ENCODE results near the gene CC2D2B. TPM values are rescaled to one million over a fixed set of nuclear protein-coding genes. Genes with fewer than 3 reads are reported as not detected.
A peak's percentile ranks its signal among the peaks of the same experiment; 100 is the strongest.
"Not testable (repeated sequence)": the region's sequence is repeated elsewhere in the genome, so short reads cannot be mapped to it uniquely, and the experiment has no call there.

Gene CC2D2B
- total RNA-seq, 2 experiments from 2014 or later, result 0.35 to 0.40 TPM

DNA sequence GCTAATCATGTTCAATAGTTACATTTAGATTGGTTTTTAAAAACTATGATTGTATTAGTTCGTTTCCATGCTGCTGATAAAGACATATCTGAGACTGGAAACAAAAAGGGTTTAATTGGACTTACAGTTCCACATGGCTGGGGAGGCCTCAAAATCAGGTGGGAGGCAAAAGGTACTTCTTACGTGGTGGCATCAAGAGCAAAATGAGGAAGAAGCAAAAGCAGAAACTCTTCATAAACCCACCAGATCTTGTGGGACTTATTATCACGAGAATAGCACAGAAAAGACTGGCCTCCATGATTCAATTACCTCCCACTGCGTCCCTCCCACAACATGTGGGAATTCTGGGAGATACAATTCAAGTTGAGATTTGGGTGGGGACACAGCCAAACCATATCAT, 34.1 kb upstream of the CC2D2B start:
- CTCF ChIA-PET, result interaction anchor here (1.3 to 5.9 kb wide), 2 partner anchors 8 to 180 kb away, joined by 4 to 43 read pairs; partner anchors contain the start of gene TCTN3
- no peak overlapping the region for H3K4me3 Mint-ChIP-seq

DNA sequence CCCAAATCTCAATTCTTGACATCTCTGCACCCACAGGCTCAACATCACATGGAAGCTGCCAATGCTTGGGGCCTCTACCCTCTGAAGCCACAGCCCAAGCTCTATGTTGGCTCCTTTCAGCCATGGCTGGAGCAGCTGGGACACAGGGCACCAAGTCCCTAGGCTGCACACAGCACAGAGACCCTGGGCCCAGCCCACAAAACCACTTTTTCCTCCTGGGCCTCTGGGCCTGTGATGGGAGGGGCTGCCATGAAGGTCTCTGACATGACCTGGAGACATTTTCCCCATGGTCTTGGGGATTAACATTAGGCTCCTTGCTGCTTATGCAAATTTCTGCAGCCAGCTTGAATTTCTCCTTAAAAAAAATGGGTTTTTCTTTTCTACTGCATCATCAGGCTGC, 33.0 kb upstream of the CC2D2B start:
- CTCF ChIA-PET, result interaction anchor here (5.9 kb wide), 1 partner anchor 181 kb away, joined by 43 read pairs; the partner anchor contains the start of gene TCTN3
- H3K27me3 Mint-ChIP-seq, H3K4me3 Mint-ChIP-seq, H3K4me1 Mint-ChIP-seq, POLR2A ChIA-PET, H3K9me3 Mint-ChIP-seq, DNase-seq, H3K27ac Mint-ChIP-seq: not testable (repeated sequence)
- peaks cover 52% of the 10 kb centered on the region for H3K36me3 Mint-ChIP-seq (ENCODE audit: low read depth)

More for the DNA sequence above, 34.1 kb upstream of the CC2D2B start:
- Mint-ChIP-seq H3K4me1 (peaks cover 5% of the 10 kb centered on the region), H3K9me3 (peaks cover 8% of the 10 kb centered on the region), H3K27me3 (no peaks in the 10 kb centered on the region), H3K36me3 (ENCODE audit: low read depth) (peaks cover 50% of the 10 kb centered on the region), H3K27ac (no peak overlapping the region)
- DNase-seq, result no peak
- POLR2A ChIA-PET, result no interaction called here

DNA sequence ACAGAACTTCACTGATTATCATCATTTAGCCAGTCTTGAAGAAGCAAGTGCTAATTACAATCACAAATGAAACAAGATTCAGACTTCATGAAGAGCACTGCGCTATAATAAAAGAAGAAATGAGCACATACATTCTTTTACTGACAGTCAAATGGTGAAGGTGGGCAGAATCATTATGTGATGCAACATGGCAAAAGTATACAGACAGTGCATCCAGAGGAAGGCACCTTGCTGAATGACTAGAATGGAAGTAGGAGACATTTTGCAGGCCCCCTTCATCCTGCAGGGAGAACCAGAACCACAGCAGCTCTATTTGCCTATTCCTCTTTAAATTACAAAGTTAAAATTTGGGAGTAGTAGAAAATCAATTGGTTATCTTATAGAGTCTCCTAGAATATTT, 31.0 kb upstream of the CC2D2B start:
- Mint-ChIP-seq H3K36me3 (ENCODE audit: low read depth) (peaks cover 53% of the 10 kb centered on the region), H3K4me1 (peaks cover 5% of the 10 kb centered on the region), H3K27me3 (no peaks in the 10 kb centered on the region), H3K4me3 (no peak overlapping the region), H3K9me3 (peaks cover 8% of the 10 kb centered on the region), H3K27ac (no peak overlapping the region)
- POLR2A ChIA-PET, result no interaction called here
- CTCF ChIA-PET, result interaction anchor here (3.6 kb wide), 1 partner anchor 183 kb away, joined by 14 read pairs; the partner anchor contains the start of gene TCTN3
- DNase-seq, result no peak

DNA sequence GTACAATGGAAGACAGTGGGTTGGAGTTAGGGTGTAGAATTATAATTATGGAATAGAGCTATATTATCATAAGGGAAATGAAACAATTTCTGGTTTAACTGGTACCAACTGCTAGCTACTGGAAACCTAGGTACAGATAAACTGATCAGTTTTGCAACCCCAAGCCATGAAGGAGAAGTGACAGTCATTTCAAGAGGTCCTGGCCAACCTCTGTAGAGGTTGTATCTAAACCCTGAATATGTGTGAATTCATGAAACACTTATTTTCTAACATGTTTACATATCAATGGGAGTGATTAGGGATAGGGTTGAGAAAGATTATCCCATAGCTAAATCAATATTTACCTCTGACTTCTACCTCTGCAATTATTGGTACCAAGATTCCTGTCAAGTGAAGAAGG, 29.9 kb upstream of the CC2D2B start:
- CTCF ChIA-PET, result interaction anchor here (1.3 to 3.6 kb wide), 2 partner anchors 13 to 184 kb away, joined by 3 to 14 read pairs; partner anchors contain the start of gene TCTN3

DNA sequence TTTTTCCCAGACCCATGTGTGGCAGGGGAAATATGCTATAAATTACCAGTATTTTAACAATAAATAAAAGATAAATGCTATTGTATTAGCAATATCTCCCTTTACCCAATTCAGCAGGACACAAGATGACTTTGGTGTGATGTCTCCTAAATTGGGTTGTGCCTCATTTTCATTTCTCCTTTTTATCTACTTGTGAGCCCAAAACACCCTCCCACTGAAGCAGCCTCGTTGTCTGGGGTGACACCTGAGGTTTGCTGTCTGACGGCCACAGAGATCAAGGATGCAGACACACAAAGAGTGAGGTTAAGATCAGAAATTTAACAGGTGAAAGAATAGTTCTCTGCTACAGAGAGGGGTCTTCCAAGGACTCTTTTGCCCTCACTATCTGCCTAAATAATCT, 27.1 kb upstream of the CC2D2B start:
- no peak overlapping the region for H3K4me3 Mint-ChIP-seq
- no peaks in the 10 kb centered on the region for H3K27me3 Mint-ChIP-seq
- no peak overlapping the region for H3K27ac Mint-ChIP-seq
- H3K9me3 Mint-ChIP-seq, result no peaks in the 10 kb centered on the region
- ChIA-PET POLR2A (no interaction called here), CTCF (interaction anchor here (1.0 kb wide), 1 partner anchor 16 kb away, joined by 3 read pairs; no protein-coding TSS in a partner anchor)
- peaks cover 16% of the 10 kb centered on the region for H3K36me3 Mint-ChIP-seq (ENCODE audit: low read depth)
- H3K4me1 Mint-ChIP-seq, result peaks cover 5% of the 10 kb centered on the region
- DNase-seq, result no peak

More for the DNA sequence above, 29.9 kb upstream of the CC2D2B start:
- no peak for DNase-seq
- H3K4me3 Mint-ChIP-seq, result no peak overlapping the region
- no peak overlapping the region for H3K27ac Mint-ChIP-seq
- POLR2A ChIA-PET, result no interaction called here
- peaks cover 43% of the 10 kb centered on the region for H3K36me3 Mint-ChIP-seq (ENCODE audit: low read depth)
- H3K27me3 Mint-ChIP-seq, result no peaks in the 10 kb centered on the region
- peaks cover 8% of the 10 kb centered on the region for H3K9me3 Mint-ChIP-seq
- H3K4me1 Mint-ChIP-seq, result peaks cover 5% of the 10 kb centered on the region

DNA sequence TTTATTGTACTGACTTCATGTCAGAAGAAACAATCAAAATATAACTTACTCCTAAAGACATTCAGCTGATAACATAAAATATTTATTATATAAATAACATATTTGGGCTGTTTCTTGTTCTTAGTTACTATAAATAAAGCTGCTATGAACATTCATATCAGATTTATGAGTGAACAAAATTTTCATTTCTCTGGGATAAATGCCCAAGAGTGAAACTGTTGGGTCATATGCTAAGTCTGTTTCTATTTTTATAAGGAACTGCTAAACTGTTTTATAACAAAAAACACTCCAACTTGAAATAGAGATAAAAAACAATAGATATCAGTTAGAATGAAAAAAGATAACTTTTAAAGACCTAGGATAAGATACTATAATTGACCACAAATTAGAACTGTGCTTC, 26.5 kb upstream of the CC2D2B start:
- Mint-ChIP-seq H3K4me1 (peaks cover 5% of the 10 kb centered on the region), H3K4me3 (no peak overlapping the region), H3K9me3 (no peaks in the 10 kb centered on the region), H3K27ac (no peak overlapping the region), H3K36me3 (ENCODE audit: low read depth) (peaks cover 11% of the 10 kb centered on the region), H3K27me3 (no peaks in the 10 kb centered on the region)
- CTCF ChIA-PET, result interaction anchor here (1.0 kb wide), 1 partner anchor 16 kb away, joined by 3 read pairs; no protein-coding TSS in a partner anchor
- DNase-seq, result no peak
- POLR2A ChIA-PET, result no interaction called here

DNA sequence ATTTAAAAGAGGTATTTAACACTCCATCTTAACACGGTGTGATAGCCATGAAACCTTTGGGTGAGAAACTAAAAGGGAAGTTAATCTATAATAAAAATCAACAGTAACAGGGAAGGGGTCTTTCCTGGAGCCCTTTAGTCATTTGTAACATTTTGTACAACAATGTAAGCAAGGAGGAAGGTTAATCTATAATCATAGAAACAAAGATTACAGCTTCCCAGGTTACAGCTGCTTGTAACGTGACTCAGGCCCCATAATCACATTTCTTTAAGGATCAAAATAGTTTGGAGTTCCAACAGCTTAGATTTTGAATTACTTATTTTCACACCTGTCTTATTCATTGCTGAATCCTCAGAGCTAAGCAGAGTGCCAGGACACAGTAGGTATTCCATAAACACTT, 17.9 kb upstream of the CC2D2B start:
- no peak for DNase-seq
- no peaks in the 10 kb centered on the region for H3K9me3 Mint-ChIP-seq
- peaks cover 24% of the 10 kb centered on the region for H3K36me3 Mint-ChIP-seq (ENCODE audit: low read depth)
- no peaks in the 10 kb centered on the region for H3K4me1 Mint-ChIP-seq
- CTCF ChIA-PET, result interaction anchor here (0.8 to 1.8 kb wide), 2 partner anchors 25 to 196 kb away, joined by 3 to 6 read pairs; partner anchors contain the start of gene TCTN3
- no peak overlapping the region for H3K27ac Mint-ChIP-seq
- no peaks in the 10 kb centered on the region for H3K27me3 Mint-ChIP-seq
- no peak overlapping the region for H3K4me3 Mint-ChIP-seq
- POLR2A ChIA-PET, result interaction anchor here (1.0 kb wide), 1 partner anchor 53 kb away, joined by 3 read pairs; no protein-coding TSS in a partner anchor

DNA sequence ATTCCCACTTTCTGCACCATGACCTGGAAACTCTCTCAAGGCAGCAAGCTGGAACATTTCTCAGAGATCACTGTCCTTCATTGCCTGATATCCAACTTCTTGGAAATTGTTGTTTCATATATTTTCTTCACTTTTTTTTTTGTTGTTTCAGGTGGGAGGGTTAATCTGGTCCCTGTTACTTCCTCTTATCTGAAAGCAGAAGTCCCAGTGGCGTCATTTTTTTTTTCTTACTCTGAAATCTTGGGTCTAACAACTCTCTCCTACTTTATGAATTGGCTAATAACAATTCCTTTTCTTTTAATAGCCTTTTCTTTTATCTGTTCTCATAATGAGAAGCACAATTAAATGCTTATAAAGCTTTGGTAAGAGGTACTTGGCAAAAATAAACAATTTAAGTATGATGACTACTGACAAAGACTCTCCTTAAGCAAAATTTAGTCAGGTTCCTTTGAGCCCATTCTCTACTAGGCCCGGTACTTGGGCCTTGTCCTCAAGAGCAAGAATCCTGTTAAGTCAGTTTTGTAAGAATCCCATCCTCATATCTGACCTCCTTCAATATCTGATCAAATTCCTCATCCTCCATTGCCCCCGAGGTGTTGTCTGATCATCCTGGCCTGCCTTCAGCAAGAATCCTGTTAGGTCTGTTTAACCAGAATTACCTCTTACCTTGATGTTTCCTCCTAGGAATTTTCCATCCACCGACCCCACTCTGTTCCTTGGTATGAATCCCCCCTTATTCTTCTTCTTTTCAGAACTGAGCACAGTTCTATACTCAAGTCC, 11.5 kb upstream of the CC2D2B start:
- Mint-ChIP-seq H3K27ac (no peak overlapping the region), H3K27me3 (no peaks in the 10 kb centered on the region), H3K4me3 (no peak overlapping the region), H3K9me3 (no peaks in the 10 kb centered on the region), H3K4me1 (no peaks in the 10 kb centered on the region), H3K36me3 (ENCODE audit: low read depth) (peaks cover 37% of the 10 kb centered on the region)
- POLR2A ChIA-PET, result interaction anchor here (1.5 kb wide), 1 partner anchor 11 kb away, joined by 3 read pairs; no protein-coding TSS in a partner anchor
- CTCF ChIA-PET, result no interaction called here
- no peak for DNase-seq

DNA sequence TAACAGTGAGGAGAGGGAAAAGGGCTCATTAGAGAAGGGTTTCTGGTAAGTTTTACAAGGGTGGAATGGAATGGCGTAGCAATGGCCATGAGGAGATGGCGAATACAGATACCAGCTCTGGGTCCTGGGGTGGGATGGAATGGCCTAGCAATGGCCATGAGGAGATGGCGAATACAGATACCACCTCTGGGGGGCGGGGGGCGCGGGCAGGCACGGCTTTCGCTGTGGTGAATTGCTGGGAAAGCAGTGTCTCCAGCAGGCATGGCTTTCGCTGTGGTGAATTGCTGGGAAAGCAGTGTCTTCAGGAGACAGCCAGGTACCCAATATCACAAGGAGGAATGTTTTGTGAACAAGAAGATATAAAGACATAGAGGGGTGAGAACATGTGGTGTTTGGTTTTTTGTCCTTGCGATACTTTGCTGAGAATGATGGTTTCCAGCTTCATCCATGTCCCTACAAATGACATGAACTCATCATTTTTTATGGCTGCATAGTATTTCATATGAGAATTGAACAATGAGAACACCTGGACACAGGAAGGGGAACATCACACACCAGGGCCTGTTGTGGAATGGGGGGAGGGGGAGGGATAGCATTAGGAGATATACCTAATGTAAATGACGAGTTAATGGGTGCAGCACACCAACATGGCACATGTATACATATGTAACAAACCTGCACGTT, 1.7 kb upstream of the CC2D2B start:
- POLR2A ChIA-PET, result interaction anchor here (0.7 to 2.3 kb wide), 5 partner anchors 8 to 224 kb away, joined by 3 to 12 read pairs (median 5); partner anchors contain the start of gene ZNF518A
- H3K27me3 Mint-ChIP-seq; DNase-seq; H3K27ac Mint-ChIP-seq; H3K36me3 Mint-ChIP-seq (ENCODE audit: low read depth); H3K9me3 Mint-ChIP-seq; H3K4me3 Mint-ChIP-seq: not testable (repeated sequence)
- H3K4me1 Mint-ChIP-seq, result peaks cover 15% of the 10 kb centered on the region
- CTCF ChIA-PET, result interaction anchor here (0.6 to 2.3 kb wide), 3 partner anchors 41 to 623 kb away, joined by 3 to 26 read pairs (median 5); partner anchors contain the start of gene TCTN3

DNA sequence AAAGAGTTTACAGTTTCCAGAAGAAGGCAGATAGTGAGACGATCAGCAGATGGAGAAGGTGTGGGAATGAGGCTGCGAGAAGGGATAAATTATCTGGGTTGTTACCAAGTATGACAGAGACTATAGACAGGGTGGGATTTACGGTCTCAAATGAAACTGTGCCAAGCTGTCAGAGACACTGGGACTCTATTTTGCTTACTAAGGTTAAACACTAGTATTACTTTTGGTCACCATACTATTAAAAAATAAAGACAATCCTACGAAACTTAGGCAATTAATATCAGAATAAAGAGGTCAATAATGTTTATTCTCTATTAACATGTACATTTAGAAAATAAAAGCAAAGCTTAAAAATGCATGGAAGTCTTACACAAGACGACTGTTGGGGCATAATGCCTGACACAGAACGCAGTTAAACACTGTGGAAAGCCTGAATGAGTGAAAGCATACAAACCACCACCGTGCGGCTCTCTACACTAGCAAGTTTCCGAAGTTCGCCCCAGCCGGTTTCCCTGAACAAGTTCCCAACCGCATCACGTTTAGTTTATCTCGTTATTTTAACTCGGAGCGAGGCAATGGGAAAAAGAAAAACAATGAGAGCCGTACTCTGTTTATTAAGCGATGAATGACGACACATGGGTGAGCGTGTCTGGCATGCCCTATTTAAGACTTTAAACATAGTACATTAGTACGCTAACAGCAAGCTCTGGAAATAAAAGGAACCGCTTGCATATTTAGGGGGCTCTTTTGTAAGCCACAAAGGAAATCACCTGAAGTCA, 909 bp upstream of the CC2D2B start:
- Mint-ChIP-seq H3K27me3 (peaks cover 10% of the 10 kb centered on the region), H3K9me3 (no peaks in the 10 kb centered on the region), H3K36me3 (ENCODE audit: low read depth) (peaks cover 3% of the 10 kb centered on the region), H3K4me1 (peaks cover 15% of the 10 kb centered on the region), H3K4me3 (peak overlapping the region; percentile 87), H3K27ac (peak overlapping the region; percentile 72)
- POLR2A ChIA-PET, result interaction anchor here (0.7 to 2.3 kb wide), 9 partner anchors 8 to 223 kb away, joined by 3 to 12 read pairs (median 4); partner anchors contain the start of genes TCTN3 and ZNF518A
- DNase-seq, result peak; percentile 49
- CTCF ChIA-PET, result interaction anchor here (0.8 to 2.3 kb wide), 6 partner anchors 8 to 213 kb away, joined by 3 to 26 read pairs (median 5); partner anchors contain the start of gene TCTN3

DNA sequence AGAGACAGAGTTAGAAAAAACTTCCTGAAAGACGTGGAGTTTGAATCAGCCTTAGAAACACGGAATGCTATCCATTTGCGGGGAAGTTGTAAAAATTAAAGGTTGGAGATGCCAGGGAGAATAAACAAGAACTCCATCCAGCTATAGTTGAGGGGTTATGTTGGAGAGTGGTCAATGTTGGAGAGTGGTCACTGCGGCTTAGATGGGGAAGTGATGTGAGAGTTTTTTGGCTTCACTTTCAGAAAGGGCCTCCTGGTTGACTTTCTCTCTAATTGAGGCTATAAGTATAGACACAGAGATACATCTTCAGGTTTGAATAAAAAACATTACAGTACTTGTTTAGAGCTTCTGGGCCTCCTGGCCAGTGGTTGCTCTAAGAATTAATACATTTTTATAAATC, 675 bp downstream of the CC2D2B start:
- no peak for DNase-seq
- H3K4me3 Mint-ChIP-seq, result peak overlapping the region; percentile 87
- H3K27ac Mint-ChIP-seq, result no peak overlapping the region
- H3K9me3 Mint-ChIP-seq, result no peaks in the 10 kb centered on the region
- ChIA-PET POLR2A (interaction anchor here (0.7 to 2.3 kb wide), 4 partner anchors 67 to 222 kb away, joined by 3 to 12 read pairs (median 6); partner anchors contain the start of genes TCTN3 and ZNF518A), CTCF (interaction anchor here (1.3 to 2.3 kb wide), 3 partner anchors 55 to 214 kb away, joined by 5 to 26 read pairs (median 6); partner anchors contain the start of gene TCTN3)
- no peaks in the 10 kb centered on the region for H3K36me3 Mint-ChIP-seq (ENCODE audit: low read depth)
- peaks cover 15% of the 10 kb centered on the region for H3K4me1 Mint-ChIP-seq
- H3K27me3 Mint-ChIP-seq, result peaks cover 19% of the 10 kb centered on the region

DNA sequence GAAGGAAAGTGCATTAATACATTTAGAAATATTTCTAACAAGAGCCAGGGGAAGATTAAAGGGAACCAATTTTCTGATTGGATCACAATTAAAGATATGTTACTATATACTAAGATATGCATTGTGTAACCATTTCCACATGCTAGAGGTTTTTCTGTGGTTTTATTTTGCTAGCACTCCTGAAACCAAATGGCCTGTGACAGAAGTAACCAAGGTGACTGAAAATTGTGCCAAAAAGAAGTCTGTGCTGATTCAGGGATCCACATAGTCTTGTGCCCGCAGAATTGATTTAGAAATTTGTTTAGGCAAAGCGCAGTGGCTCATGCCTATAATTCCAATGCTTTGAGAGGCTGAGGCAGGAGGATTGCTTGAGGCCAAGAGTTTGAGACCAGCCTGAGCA, 1.8 kb downstream of the CC2D2B start:
- CTCF ChIA-PET, result no interaction called here
- POLR2A ChIA-PET, result no interaction called here
- Mint-ChIP-seq H3K27ac (no peak overlapping the region), H3K4me3 (no peak overlapping the region), H3K4me1 (peaks cover 15% of the 10 kb centered on the region), H3K9me3 (no peaks in the 10 kb centered on the region), H3K36me3 (ENCODE audit: low read depth) (no peaks in the 10 kb centered on the region), H3K27me3 (peaks cover 29% of the 10 kb centered on the region)
- DNase-seq, result no peak

Measured in activated CD4-positive, alpha-beta memory T cell treated with anti-CD3 and anti-CD28 coated beads, Interleukin-2, amount 10 ng/mL, durations not matched to agents 7 days and 5 days (primary cell).